SK-N-SH (cell line): ENCODE data around the gene ATE1. TPM values are rescaled to one million over a fixed set of nuclear protein-coding genes. Genes with fewer than 3 reads are reported as not detected.

Experiments
- CTCF ChIA-PET: fragments of 300-600, 350-600 bp; formaldehyde crosslinking; extraction: SDS; loops from one replicate; lab custom pipeline; 2021; lab: Yijun Ruan, JAX
- POLR2A ChIA-PET: fragments of 350-600 bp; sonication (Branson Sonifier 250); formaldehyde crosslinking; extraction: SDS; loops from one replicate; lab custom pipeline; 2020; ENCODE audit warnings: antibody characterized with exemption, inconsistent platforms; lab: Yijun Ruan, JAX
- DNase-seq: peaks from one replicate; pipeline ENCODE4 v3.0.0; 2012
- H2AFZ ChIP-seq: fragments of 200-600 bp; sonication (generic); 2 replicates; pipeline ENCODE4 v1.8.1; 2016; ENCODE audit warnings: antibody characterized with exemption, mild to moderate bottlenecking, low read depth
- H3F3A ChIP-seq: fragments of 200-600 bp; sonication (generic); replicated peaks from 2 replicates; pipeline ENCODE3; 2016; ENCODE audit warnings: antibody characterized with exemption, mild to moderate bottlenecking; ENCODE audit not compliant: insufficient read depth
- H3K27ac ChIP-seq, 2 experiments: fragments of 200-500 bp in 1 of 2; fragments of 200-600 bp in 1 of 2; sonication (Bioruptor generic) in 1 of 2; sonication (generic), shearing (Covaris generic) in 1 of 2; 2 replicates each; pipeline versions ENCODE4 v1.5.1 to v1.6.1; 2014 to 2016; ENCODE audit warnings: low read depth in 2 of 2, inconsistent platforms in 1 of 2, low read length in 1 of 2, mild to moderate bottlenecking in 1 of 2, mixed read lengths in 1 of 2
- H3K27me3 ChIP-seq: fragments of 200-600 bp; sonication (generic), shearing (Covaris generic); 2 replicates; pipeline ENCODE4 v1.6.1; 2016; ENCODE audit warnings: mixed run types; ENCODE audit not compliant: insufficient read depth
- H3K36me3 ChIP-seq, 2 experiments: fragments of 200-500 bp in 1 of 2; fragments of 200-600 bp in 1 of 2; sonication (Bioruptor generic) in 1 of 2; sonication (generic) in 1 of 2; replicated peaks in 1 of 2; 2 replicates each; pipeline versions ENCODE3 to v1.5.1; 2014 to 2016; ENCODE audit warnings: low read length in 1 of 2, mild to moderate bottlenecking in 1 of 2; ENCODE audit not compliant: insufficient read depth in 2 of 2, control insufficient read depth in 1 of 2
- H3K4me1 ChIP-seq, 2 experiments: fragments of 200-500 bp in 1 of 2; fragments of 200-600 bp in 1 of 2; sonication (Bioruptor generic) in 1 of 2; sonication (generic), shearing (Covaris generic) in 1 of 2; 2 replicates each; pipeline versions ENCODE4 v1.5.1 to v1.6.1; 2014 to 2016; ENCODE audit warnings: low read depth in 1 of 2, low read length in 1 of 2, mixed run types in 1 of 2; ENCODE audit not compliant: insufficient read depth in 2 of 2, control insufficient read depth in 1 of 2
- H3K4me2 ChIP-seq: fragments of 200-600 bp; sonication (generic), shearing (Covaris generic); 2 replicates; pipeline ENCODE4 v1.6.1; 2017; ENCODE audit warnings: mixed run types
- H3K4me3 ChIP-seq, 2 experiments: fragments of 200-500 bp in 1 of 2; fragments of 200-600 bp in 1 of 2; sonication (Bioruptor generic) in 1 of 2; sonication (generic), shearing (Covaris generic) in 1 of 2; 2 replicates each; pipeline versions ENCODE4 v1.5.1 to v1.8.1; 2014 to 2016; ENCODE audit warnings: low read depth in 2 of 2, inconsistent platforms in 1 of 2, low read length in 1 of 2, mild to moderate bottlenecking in 1 of 2, mixed read lengths in 1 of 2, moderate library complexity in 1 of 2
- H3K79me2 ChIP-seq: fragments of 200-600 bp; sonication (generic); 2 replicates; pipeline ENCODE4 v1.8.1; 2017; ENCODE audit warnings: mild to moderate bottlenecking; ENCODE audit not compliant: insufficient read depth
- H3K9ac ChIP-seq: fragments of 200-600 bp; sonication (generic); 2 replicates; pipeline ENCODE4 v1.6.1; 2017; ENCODE audit warnings: mixed run types
- H3K9me2 ChIP-seq: fragments of 200-600 bp; sonication (generic); 2 replicates; pipeline ENCODE4 v1.6.1; 2017; ENCODE audit warnings: mixed run types
- H3K9me3 ChIP-seq: fragments of 200-600 bp; sonication (generic); 2 replicates; pipeline ENCODE4 v1.6.1; 2017; ENCODE audit warnings: mixed run types, mild to moderate bottlenecking, moderate library complexity
- H4K20me1 ChIP-seq: fragments of 200-600 bp; sonication (generic); 2 replicates; pipeline ENCODE4 v1.6.1; 2017; ENCODE audit warnings: mild to moderate bottlenecking, mixed run types; ENCODE audit not compliant: insufficient read depth
- CHD2 ChIP-seq: fragments of 150-350 bp; IDR thresholded peaks from 2 replicates; pipeline ENCODE4 v1.6.1; 2018; ENCODE audit warnings: low read length; ENCODE audit not compliant: partially characterized antibody
- ELF1 ChIP-seq: IDR thresholded peaks from 2 replicates; pipeline ENCODE4 v1.4.0; 2012
- EP300 ChIP-seq, 2 experiments: IDR thresholded peaks; 2 replicates each; pipeline versions ENCODE4 v1.4.0 to v1.6.1; 2012; ENCODE audit warnings: borderline replicate concordance in 1 of 2, low read depth in 1 of 2, low read length in 1 of 2
- EZH2phosphoT487 ChIP-seq: fragments of 200-600 bp; sonication (generic); IDR thresholded peaks from 2 replicates; pipeline ENCODE4 v1.6.1; 2017; ENCODE audit warnings: low read depth, mixed run types, mild to moderate bottlenecking, antibody characterized with exemption, moderate library complexity, borderline replicate concordance
- JUND ChIP-seq: IDR thresholded peaks from 2 replicates; pipeline ENCODE4 v1.4.0; 2012
- RAD21 ChIP-seq: IDR thresholded peaks from 2 replicates; pipeline ENCODE4 v1.6.1; 2012; ENCODE audit warnings: mild to moderate bottlenecking, low read length
- RXRA ChIP-seq: IDR thresholded peaks from 2 replicates; pipeline ENCODE4 v1.4.0; 2012; ENCODE audit warnings: low read depth, mild to moderate bottlenecking, borderline replicate concordance
- USF1 ChIP-seq: IDR thresholded peaks from 2 replicates; pipeline ENCODE4 v1.4.0; 2012; ENCODE audit warnings: low read depth, borderline replicate concordance
- YY1 ChIP-seq: IDR thresholded peaks from 2 replicates; pipeline ENCODE4 v1.4.0; 2012; ENCODE audit warnings: low read depth, mild to moderate bottlenecking
- WGBS: methylation state at CpG from one replicate; pipeline ENCODE4 v1.1.6; 2017; ENCODE audit warnings: low lambda C conversion rate; 5-methylcytosine and 5-hydroxymethylcytosine counted together
- polyA plus RNA-seq, 3 experiments: library from polyadenylated mRNA; depleted of rRNA; stranded (reverse); fragments of >200 nt; gene quantifications; 2 replicates each; pipeline ENCODE4 v1.2.3, GENCODE V29; 2012
- TF ChIP-seq, protein P1 (sequence below): IDR thresholded peaks from 2 replicates; pipeline ENCODE4 v1.6.1; 2012; ENCODE audit warnings: mild to moderate bottlenecking, low read depth, low read length, moderate library complexity
- TF ChIP-seq, protein P2 (sequence below): IDR thresholded peaks from 2 replicates; pipeline ENCODE4 v1.4.0; 2012; ENCODE audit warnings: low read depth
- TF ChIP-seq, protein P3 (sequence below): IDR thresholded peaks from 2 replicates; pipeline ENCODE4 v1.4.0; 2012; ENCODE audit warnings: low read depth, borderline replicate concordance

The ATE1 gene
- polyA plus RNA-seq, 1 of the 3 experiments (the other 2 are of a cell fraction), result 6.3 TPM

GRCh38 chr10:121751191-121751760 lies 176.6 kb downstream of the ATE1 start:
- no peak overlapping the region for H3K4me2 ChIP-seq
- peaks cover 2 to 4% of the 10 kb centered on the region in 2 experiments for H3K36me3 ChIP-seq
- DNase-seq, result no peak
- no peaks in the 10 kb centered on the region for H4K20me1 ChIP-seq
- no peak overlapping the region for H2AFZ ChIP-seq
- H3K27me3 ChIP-seq, result no peaks in the 10 kb centered on the region
- peaks cover 23% of the 10 kb centered on the region for H3F3A ChIP-seq
- 78% methylated on average over 3 of the region's 3 CpGs for WGBS
- no peak overlapping the region for H3K4me3 ChIP-seq
- TF ChIP-seq, protein P1, sequence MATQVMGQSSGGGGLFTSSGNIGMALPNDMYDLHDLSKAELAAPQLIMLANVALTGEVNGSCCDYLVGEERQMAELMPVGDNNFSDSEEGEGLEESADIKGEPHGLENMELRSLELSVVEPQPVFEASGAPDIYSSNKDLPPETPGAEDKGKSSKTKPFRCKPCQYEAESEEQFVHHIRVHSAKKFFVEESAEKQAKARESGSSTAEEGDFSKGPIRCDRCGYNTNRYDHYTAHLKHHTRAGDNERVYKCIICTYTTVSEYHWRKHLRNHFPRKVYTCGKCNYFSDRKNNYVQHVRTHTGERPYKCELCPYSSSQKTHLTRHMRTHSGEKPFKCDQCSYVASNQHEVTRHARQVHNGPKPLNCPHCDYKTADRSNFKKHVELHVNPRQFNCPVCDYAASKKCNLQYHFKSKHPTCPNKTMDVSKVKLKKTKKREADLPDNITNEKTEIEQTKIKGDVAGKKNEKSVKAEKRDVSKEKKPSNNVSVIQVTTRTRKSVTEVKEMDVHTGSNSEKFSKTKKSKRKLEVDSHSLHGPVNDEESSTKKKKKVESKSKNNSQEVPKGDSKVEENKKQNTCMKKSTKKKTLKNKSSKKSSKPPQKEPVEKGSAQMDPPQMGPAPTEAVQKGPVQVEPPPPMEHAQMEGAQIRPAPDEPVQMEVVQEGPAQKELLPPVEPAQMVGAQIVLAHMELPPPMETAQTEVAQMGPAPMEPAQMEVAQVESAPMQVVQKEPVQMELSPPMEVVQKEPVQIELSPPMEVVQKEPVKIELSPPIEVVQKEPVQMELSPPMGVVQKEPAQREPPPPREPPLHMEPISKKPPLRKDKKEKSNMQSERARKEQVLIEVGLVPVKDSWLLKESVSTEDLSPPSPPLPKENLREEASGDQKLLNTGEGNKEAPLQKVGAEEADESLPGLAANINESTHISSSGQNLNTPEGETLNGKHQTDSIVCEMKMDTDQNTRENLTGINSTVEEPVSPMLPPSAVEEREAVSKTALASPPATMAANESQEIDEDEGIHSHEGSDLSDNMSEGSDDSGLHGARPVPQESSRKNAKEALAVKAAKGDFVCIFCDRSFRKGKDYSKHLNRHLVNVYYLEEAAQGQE, result no peak
- TF ChIP-seq ELF1 (no peak), EP300 (IDR thresholded peaks at IDR 0.05; ENCODE audit: borderline replicate concordance in 1 of 2, low read depth in 1 of 2, low read length in 1 of 2) (no peak), JUND (no peak), RXRA (no peak), EZH2phosphoT487 (no peak), YY1 (no peak), USF1 (no peak), RAD21 (no peak), CHD2 (no peak)
- TF ChIP-seq, protein P2, sequence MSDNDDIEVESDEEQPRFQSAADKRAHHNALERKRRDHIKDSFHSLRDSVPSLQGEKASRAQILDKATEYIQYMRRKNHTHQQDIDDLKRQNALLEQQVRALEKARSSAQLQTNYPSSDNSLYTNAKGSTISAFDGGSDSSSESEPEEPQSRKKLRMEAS, result no peak
- TF ChIP-seq, protein P3, sequence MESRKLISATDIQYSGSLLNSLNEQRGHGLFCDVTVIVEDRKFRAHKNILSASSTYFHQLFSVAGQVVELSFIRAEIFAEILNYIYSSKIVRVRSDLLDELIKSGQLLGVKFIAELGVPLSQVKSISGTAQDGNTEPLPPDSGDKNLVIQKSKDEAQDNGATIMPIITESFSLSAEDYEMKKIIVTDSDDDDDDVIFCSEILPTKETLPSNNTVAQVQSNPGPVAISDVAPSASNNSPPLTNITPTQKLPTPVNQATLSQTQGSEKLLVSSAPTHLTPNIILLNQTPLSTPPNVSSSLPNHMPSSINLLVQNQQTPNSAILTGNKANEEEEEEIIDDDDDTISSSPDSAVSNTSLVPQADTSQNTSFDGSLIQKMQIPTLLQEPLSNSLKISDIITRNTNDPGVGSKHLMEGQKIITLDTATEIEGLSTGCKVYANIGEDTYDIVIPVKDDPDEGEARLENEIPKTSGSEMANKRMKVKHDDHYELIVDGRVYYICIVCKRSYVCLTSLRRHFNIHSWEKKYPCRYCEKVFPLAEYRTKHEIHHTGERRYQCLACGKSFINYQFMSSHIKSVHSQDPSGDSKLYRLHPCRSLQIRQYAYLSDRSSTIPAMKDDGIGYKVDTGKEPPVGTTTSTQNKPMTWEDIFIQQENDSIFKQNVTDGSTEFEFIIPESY, result no peak
- no peaks in the 10 kb centered on the region for H3K9me2 ChIP-seq
- no peaks in the 10 kb centered on the region for H3K79me2 ChIP-seq
- CTCF ChIA-PET, result interaction anchor here (1.0 to 2.9 kb wide), 5 partner anchors 9 to 808 kb away, joined by 3 to 8 read pairs (median 4); no protein-coding TSS in a partner anchor
- peaks cover 0 to 12% of the 10 kb centered on the region in 2 experiments; a peak in 1 of 4 replicates for H3K4me1 ChIP-seq
- no peak overlapping the region for H3K27ac ChIP-seq
- POLR2A ChIA-PET, result no interaction called here
- H3K9me3 ChIP-seq, result no peaks in the 10 kb centered on the region
- H3K9ac ChIP-seq, result no peak overlapping the region
